Nephron (organoid): Measurements from ENCODE around the gene LRRC15.

Experiments
- H3K27ac Mint-ChIP-seq, 3 experiments: 2 replicates each; pipeline ENCODE4 v1.8.0; 2020; ENCODE audit warnings: mixed read lengths in 3 of 3, mild to moderate bottlenecking in 2 of 3, moderate library complexity in 1 of 3
- H3K27me3 Mint-ChIP-seq: 2 replicates; pipeline ENCODE4 v1.8.0; 2021; ENCODE audit warnings: low read depth, mild to moderate bottlenecking, moderate library complexity, mixed read lengths
- H3K36me3 Mint-ChIP-seq: 2 replicates; pipeline ENCODE4 v1.8.0; 2020; ENCODE audit warnings: low read depth, mixed read lengths
- H3K4me1 Mint-ChIP-seq: 2 replicates; pipeline ENCODE4 v1.8.0; 2020; ENCODE audit warnings: mixed read lengths
- H3K4me3 Mint-ChIP-seq, 3 experiments: 2 replicates each; pipeline ENCODE4 v1.8.0; 2020; ENCODE audit warnings: mild to moderate bottlenecking in 3 of 3, mixed read lengths in 3 of 3, moderate library complexity in 2 of 3
- H3K9me3 Mint-ChIP-seq: 2 replicates; pipeline ENCODE4 v1.8.0; 2020; ENCODE audit warnings: mixed read lengths
- CTCF ChIP-seq, 3 experiments: fragments of 200-600 bp; sonication (generic); IDR thresholded peaks; one replicate each; pipeline ENCODE4 v1.5.0; 2021; ENCODE audit warnings: antibody characterized with exemption in 3 of 3; ENCODE audit not compliant: unreplicated experiment in 3 of 3

Gene LRRC15

GRCh38 chr3:194369522-194370279 lies at the start of gene LRRC15:
LRRC15 (minus strand) TSS chr3:194369743; CDS start chr3:194361043, 8,700 bp downstream.
- Mint-ChIP-seq H3K4me3 (no peak within 1 kb of the TSS), H3K9me3 (no peaks in the 10 kb centered on the region), H3K36me3 (no peaks in the 10 kb centered on the region), H3K4me1 (peaks cover 19% of the 10 kb centered on the region), H3K27me3 (peaks cover 65% of the 10 kb centered on the region), H3K27ac (no peak within 1 kb of the TSS)
- no peak for TF ChIP-seq CTCF (IDR thresholded peaks at IDR 0.05; ENCODE audit: unreplicated experiment in 3 of 3)

GRCh38 chr3:194418671-194419070 lies 49.1 kb upstream of the LRRC15 start:
- no peaks in the 10 kb centered on the region for H3K9me3 Mint-ChIP-seq
- H3K27me3 Mint-ChIP-seq: no peaks in the 10 kb centered on the region
- no peak for TF ChIP-seq CTCF (IDR thresholded peaks at IDR 0.05; ENCODE audit: unreplicated experiment in 3 of 3)
- H3K36me3 Mint-ChIP-seq: peaks cover 46% of the 10 kb centered on the region
- H3K27ac Mint-ChIP-seq: no peak overlapping the region
- H3K4me3 Mint-ChIP-seq: no peak overlapping the region
- H3K4me1 Mint-ChIP-seq: no peaks in the 10 kb centered on the region

- Mint-ChIP-seq H3K27ac (no peak overlapping the region), H3K4me3 (no peak overlapping the region)
Observed at GRCh38 chr3:194407423-194407822, 37.9 kb upstream of the LRRC15 start.

GRCh38 chr3:194405766-194406165 lies 36.2 kb upstream of the LRRC15 start:
- no peak for TF ChIP-seq CTCF (IDR thresholded peaks at IDR 0.05; ENCODE audit: unreplicated experiment in 3 of 3)
- Mint-ChIP-seq H3K27me3 (no peaks in the 10 kb centered on the region), H3K36me3 (peaks cover 17% of the 10 kb centered on the region), H3K4me3 (no peak overlapping the region), H3K9me3 (no peaks in the 10 kb centered on the region), H3K4me1 (no peaks in the 10 kb centered on the region), H3K27ac (no peak overlapping the region)

More at GRCh38 chr3:194407423-194407822, 37.9 kb upstream of the LRRC15 start:
- H3K9me3 Mint-ChIP-seq: no peaks in the 10 kb centered on the region
- TF ChIP-seq CTCF (IDR thresholded peaks at IDR 0.05; ENCODE audit: unreplicated experiment in 3 of 3): no peak
- H3K36me3 Mint-ChIP-seq: peaks cover 21% of the 10 kb centered on the region
- no peaks in the 10 kb centered on the region for H3K4me1 Mint-ChIP-seq
- no peaks in the 10 kb centered on the region for H3K27me3 Mint-ChIP-seq

- TF ChIP-seq CTCF (IDR thresholded peaks at IDR 0.05; ENCODE audit: unreplicated experiment in 3 of 3): peak; percentile 72 to 77 (median 76)
- H3K27ac Mint-ChIP-seq: no peak overlapping the region
- no peaks in the 10 kb centered on the region for H3K27me3 Mint-ChIP-seq
Observed at GRCh38 chr3:194404365-194405140, 35.0 kb upstream of the LRRC15 start.

More at GRCh38 chr3:194404365-194405140, 35.0 kb upstream of the LRRC15 start:
- Mint-ChIP-seq H3K36me3 (peaks cover 17% of the 10 kb centered on the region), H3K4me1 (no peaks in the 10 kb centered on the region), H3K9me3 (no peaks in the 10 kb centered on the region), H3K4me3 (no peak overlapping the region)
